Activated T-helper 1 cell treated with anti-CD3 and anti-CD28 coated beads, Interleukin-12 subunit alpha, Interleukin-12 subunit beta, Interleukin-2, Interleukin-4 antibody, amounts not matched to agents 30 ng/mL and 10 ng/mL and 1 ng/mL, durations not matched to agents 14 hours and 24 hours and 36 hours (primary cell): ENCODE data around the gene COX15. TPM values are rescaled to one million over a fixed set of nuclear protein-coding genes. Genes with fewer than 3 reads are reported as not detected.

Experiments used
- DNase-seq: peaks from one replicate; pipeline ENCODE4 v3.0.0; 2021; ENCODE audit warnings: low spot score
- H3K27ac Mint-ChIP-seq: one replicate; pipeline ENCODE4 v1.8.0; 2021; ENCODE audit warnings: mild to moderate bottlenecking, mixed read lengths
- H3K27me3 Mint-ChIP-seq: one replicate; pipeline ENCODE4 v1.8.0; 2022; ENCODE audit warnings: mild to moderate bottlenecking, moderate library complexity, mixed read lengths; ENCODE audit not compliant: insufficient read depth
- H3K36me3 Mint-ChIP-seq: one replicate; pipeline ENCODE4 v1.8.0; 2021; ENCODE audit warnings: low read depth, mixed read lengths
- H3K4me1 Mint-ChIP-seq: one replicate; pipeline ENCODE4 v1.8.0; 2021; ENCODE audit warnings: low read depth, mixed read lengths
- H3K4me3 Mint-ChIP-seq: one replicate; pipeline ENCODE4 v1.8.0; 2021; ENCODE audit warnings: mild to moderate bottlenecking, moderate library complexity, mixed read lengths
- H3K9me3 Mint-ChIP-seq: one replicate; pipeline ENCODE4 v1.8.0; 2021; ENCODE audit warnings: mixed read lengths
- intact Hi-C: fragments of 100-400 bp; cut with micrococcal nuclease; formaldehyde crosslinking; loops from one replicate; pipeline ENCODE4 v1.15.1; 2024
- total RNA-seq: library from RNA; stranded (reverse); gene quantifications from 2 replicates; pipeline ENCODE4 v1.2.3, GENCODE V29; 2022

COX15 gene
- total RNA-seq, 1 donor from 2014 or later: 36.7 TPM

- no peak for DNase-seq
- H3K27me3 Mint-ChIP-seq: no peaks in the 10 kb centered on the region
- peak overlapping the region; percentile 98 for H3K4me3 Mint-ChIP-seq
- peak overlapping the region; percentile 99 for H3K27ac Mint-ChIP-seq
- peaks cover 27% of the 10 kb centered on the region for H3K36me3 Mint-ChIP-seq
- intact Hi-C loops: loop anchor here (1.0 to 10.0 kb wide), 7 partner anchors 72 to 803 kb away; partner anchors contain the start of genes BLOC1S2, DNMBP, ENTPD7 and ERLIN1
- peaks cover 38% of the 10 kb centered on the region for H3K4me1 Mint-ChIP-seq
- H3K9me3 Mint-ChIP-seq: no peaks in the 10 kb centered on the region
Measured at GRCh38 chr10:99731306-99732032, 458 bp downstream of the COX15 start.

DNA sequence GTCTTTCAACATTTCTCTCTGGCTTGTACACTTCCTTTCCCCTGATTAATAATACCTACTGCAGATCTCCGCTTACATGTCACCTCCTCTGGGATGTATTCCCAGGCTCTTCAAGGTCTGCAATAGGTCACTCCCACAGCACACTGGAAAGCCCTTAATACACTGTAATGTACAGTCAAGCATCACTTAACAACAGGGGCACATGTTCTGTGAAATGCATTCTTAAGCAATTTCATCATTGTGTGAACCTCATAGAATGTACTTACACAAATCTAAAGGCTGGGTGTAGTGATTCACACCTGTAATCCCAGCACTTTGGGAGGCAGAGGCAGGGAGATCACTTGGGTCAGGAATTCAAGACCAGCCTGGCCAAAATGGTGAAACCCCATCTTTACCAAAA lies 1.9 kb downstream of the COX15 start:
- Mint-ChIP-seq H3K27ac (no peak overlapping the region), H3K27me3 (no peaks in the 10 kb centered on the region), H3K4me3 (peak overlapping the region; percentile 35), H3K36me3 (peaks cover 27% of the 10 kb centered on the region), H3K9me3 (no peaks in the 10 kb centered on the region), H3K4me1 (peaks cover 31% of the 10 kb centered on the region)
- no peak for DNase-seq
- intact Hi-C loops: loop anchor here (5.0 to 10.0 kb wide), 3 partner anchors 277 to 805 kb away; partner anchors contain the start of genes BLOC1S2, DNMBP and HIF1AN

DNA sequence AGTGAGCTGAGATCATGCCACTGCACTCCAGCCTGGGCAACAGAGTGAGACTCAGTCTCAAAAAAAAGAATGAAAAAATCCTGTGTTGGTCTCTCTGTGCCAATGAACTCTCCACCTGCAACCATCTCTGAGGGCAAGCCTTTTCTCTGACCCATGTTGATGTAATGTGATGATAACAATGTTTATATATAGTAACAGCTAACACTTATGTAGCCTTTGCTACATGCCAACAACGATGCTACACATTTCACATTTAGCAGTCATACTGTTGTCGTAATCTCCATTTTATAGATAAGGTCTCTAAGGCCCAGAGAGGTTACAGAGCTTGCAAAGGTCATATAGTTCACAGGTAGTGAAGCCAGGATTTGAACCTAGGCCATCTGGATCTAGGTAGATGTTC lies 11.5 kb downstream of the COX15 start:
- no peak overlapping the region for H3K27ac Mint-ChIP-seq
- no peaks in the 10 kb centered on the region for H3K9me3 Mint-ChIP-seq
- H3K4me1 Mint-ChIP-seq: peaks cover 9% of the 10 kb centered on the region
- H3K4me3 Mint-ChIP-seq: no peak overlapping the region
- no peak for DNase-seq
- H3K27me3 Mint-ChIP-seq: no peaks in the 10 kb centered on the region
- intact Hi-C loops: no loop called here
- H3K36me3 Mint-ChIP-seq: peaks cover 42% of the 10 kb centered on the region

DNA sequence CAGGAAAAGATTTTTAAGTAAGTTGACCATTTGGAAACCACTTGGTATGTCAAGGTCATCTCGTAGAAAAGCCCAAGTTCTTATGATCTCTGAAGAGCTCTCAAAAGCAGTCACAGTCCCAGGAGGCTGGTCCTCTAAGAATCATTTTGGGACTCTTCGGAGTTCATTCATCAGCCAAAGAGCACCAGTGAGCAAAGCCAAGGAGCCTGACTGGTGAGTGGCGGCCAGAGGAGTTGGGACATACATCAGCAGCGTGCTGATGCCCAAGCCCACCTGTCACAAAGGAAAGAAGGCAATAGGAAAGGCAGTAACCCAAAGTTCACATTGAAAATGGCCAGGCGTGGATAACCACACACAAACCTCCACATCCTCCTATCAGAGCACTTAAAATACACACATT lies 17.5 kb downstream of the COX15 start:
- H3K9me3 Mint-ChIP-seq: no peaks in the 10 kb centered on the region
- peaks cover 25% of the 10 kb centered on the region for H3K36me3 Mint-ChIP-seq
- intact Hi-C loops: no loop called here
- H3K27ac Mint-ChIP-seq: no peak overlapping the region
- no peaks in the 10 kb centered on the region for H3K27me3 Mint-ChIP-seq
- H3K4me3 Mint-ChIP-seq: no peak overlapping the region
- no peak for DNase-seq
- peaks cover 8% of the 10 kb centered on the region for H3K4me1 Mint-ChIP-seq

DNA sequence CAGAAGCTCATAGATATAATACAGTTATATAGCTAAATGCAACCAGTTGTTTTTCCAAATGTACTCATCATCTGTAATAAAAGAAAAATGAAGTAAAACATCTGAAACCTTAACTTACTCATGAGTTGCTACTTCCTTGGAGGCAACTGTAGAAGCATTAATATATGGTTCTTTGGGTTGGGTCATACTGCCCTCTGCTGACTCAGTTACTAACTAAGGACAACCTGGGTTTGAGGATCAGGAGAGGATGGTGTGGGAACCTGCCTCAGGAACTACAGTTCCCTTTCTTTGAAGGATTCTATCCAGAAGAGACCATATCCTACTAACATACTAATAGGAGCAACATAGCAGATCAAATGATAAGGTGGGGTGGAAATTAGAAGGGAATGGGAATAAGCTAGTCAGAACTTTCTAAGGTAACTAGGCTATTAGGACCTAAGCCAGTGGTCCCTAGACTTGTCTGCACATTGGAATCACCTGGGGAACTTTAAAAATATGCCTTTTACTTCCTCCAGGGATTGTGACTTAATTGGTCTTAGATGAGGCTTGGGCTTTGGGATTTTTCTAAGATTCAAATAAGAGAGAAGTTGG lies 20.7 kb downstream of the COX15 start:
- Mint-ChIP-seq H3K9me3 (no peaks in the 10 kb centered on the region), H3K27me3 (no peaks in the 10 kb centered on the region), H3K36me3 (peaks cover 12% of the 10 kb centered on the region), H3K27ac (no peak overlapping the region), H3K4me3 (no peak overlapping the region), H3K4me1 (peaks cover 8% of the 10 kb centered on the region)
- intact Hi-C loops: loop anchor here (1.0 to 2.0 kb wide), 5 partner anchors 90 to 318 kb away; partner anchors contain the start of gene SLC25A28
- DNase-seq: peak; percentile 10

GRCh38 chr10:99709480-99710229 lies 22.3 kb downstream of the COX15 start:
- DNase-seq: no peak
- intact Hi-C loops: loop anchor here (2.0 kb wide), 3 partner anchors 89 to 317 kb away; partner anchors contain the start of gene SLC25A28
- no peak overlapping the region for H3K4me3 Mint-ChIP-seq
- peak overlapping the region; percentile 35 for H3K27ac Mint-ChIP-seq
- peaks cover 8% of the 10 kb centered on the region for H3K4me1 Mint-ChIP-seq
- no peaks in the 10 kb centered on the region for H3K9me3 Mint-ChIP-seq
- no peaks in the 10 kb centered on the region for H3K27me3 Mint-ChIP-seq
- peaks cover 16% of the 10 kb centered on the region for H3K36me3 Mint-ChIP-seq

DNA sequence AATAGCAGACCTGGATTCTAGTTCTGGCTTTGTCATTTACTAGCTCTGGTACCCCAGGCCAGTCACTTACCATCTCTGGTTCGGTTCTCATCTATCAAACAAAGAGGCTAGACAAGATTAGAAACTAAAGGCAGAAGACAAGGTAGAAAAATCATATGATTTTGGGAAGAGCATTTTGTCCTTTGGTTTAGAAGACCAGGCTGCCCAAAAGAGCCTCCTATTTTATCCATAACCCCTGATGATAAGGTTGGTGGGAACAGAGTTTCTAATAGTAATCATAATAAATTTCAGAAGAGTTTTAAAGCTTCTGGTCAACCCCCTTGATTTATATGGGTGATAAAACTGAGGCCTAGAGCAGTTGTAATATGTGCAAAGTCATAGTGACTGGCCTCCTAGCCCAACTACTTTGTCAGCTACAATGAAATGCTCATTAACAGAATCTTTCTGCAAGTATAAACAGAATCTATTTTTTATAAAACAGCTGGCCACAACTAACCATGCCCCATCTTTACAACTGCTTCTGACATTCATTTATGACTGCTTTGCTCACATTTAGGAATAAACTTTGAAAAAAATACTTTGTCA lies 23.4 kb downstream of the COX15 start:
- H3K4me3 Mint-ChIP-seq: no peak overlapping the region
- H3K27me3 Mint-ChIP-seq: no peaks in the 10 kb centered on the region
- H3K27ac Mint-ChIP-seq: no peak overlapping the region
- H3K36me3 Mint-ChIP-seq: peaks cover 23% of the 10 kb centered on the region
- peaks cover 8% of the 10 kb centered on the region for H3K4me1 Mint-ChIP-seq
- intact Hi-C loops: no loop called here
- H3K9me3 Mint-ChIP-seq: no peaks in the 10 kb centered on the region
- no peak for DNase-seq

DNA sequence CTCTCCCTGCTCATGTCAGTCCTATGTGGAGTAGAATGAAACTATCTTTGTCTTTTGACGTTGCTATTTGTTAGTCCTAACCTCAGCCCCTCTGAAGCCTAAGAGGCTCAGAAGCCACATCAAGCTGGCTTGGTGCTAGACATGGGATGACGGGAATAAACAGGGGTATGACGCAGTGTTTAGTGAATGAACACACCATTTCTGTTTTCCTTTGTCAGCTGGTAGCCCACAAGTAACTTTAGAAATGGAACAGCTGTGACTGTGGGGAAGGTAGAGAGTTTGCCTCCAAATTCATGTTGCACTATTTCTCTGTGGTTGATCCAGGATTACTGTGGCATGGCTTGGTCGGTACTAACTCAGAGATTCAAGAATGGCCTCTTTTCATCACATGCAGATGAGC lies 31.3 kb downstream of the COX15 start:
- intact Hi-C loops: no loop called here
- DNase-seq: no peak
- Mint-ChIP-seq H3K27me3 (no peaks in the 10 kb centered on the region), H3K36me3 (peaks cover 44% of the 10 kb centered on the region), H3K4me1 (no peaks in the 10 kb centered on the region), H3K27ac (no peak overlapping the region), H3K4me3 (no peak overlapping the region), H3K9me3 (no peaks in the 10 kb centered on the region)

- no peak overlapping the region for H3K27ac Mint-ChIP-seq
- H3K4me3 Mint-ChIP-seq: no peak overlapping the region
- H3K4me1 Mint-ChIP-seq: no peaks in the 10 kb centered on the region
- DNase-seq: no peak
- no peaks in the 10 kb centered on the region for H3K27me3 Mint-ChIP-seq
- peaks cover 35% of the 10 kb centered on the region for H3K36me3 Mint-ChIP-seq
- intact Hi-C loops: no loop called here
- no peaks in the 10 kb centered on the region for H3K9me3 Mint-ChIP-seq
Measured at GRCh38 chr10:99698504-99699080, 33.3 kb downstream of the COX15 start.

DNA sequence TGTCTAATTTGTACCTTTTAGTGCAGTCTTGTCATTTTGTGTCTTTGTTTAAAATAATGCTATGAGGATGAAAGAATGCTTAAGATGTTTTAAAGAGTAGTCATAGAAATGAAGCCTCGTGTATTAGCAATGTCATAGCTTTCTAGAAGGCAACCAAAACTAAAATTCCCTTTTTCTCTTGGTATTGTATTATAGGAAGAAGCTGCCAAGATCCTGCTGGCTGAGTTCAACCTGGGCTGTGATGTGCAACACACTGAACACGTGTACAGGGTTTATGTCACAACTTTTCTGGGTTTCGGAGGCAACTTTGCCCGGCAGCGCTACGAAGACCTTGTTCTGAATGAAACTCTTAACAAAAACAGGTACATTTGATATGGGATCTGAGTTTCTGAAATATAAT lies 36.2 kb downstream of the COX15 start:
- intact Hi-C loops: no loop called here
- Mint-ChIP-seq H3K4me3 (no peak overlapping the region), H3K4me1 (no peaks in the 10 kb centered on the region), H3K27me3 (no peaks in the 10 kb centered on the region), H3K36me3 (peaks cover 31% of the 10 kb centered on the region), H3K27ac (no peak overlapping the region), H3K9me3 (no peaks in the 10 kb centered on the region)
- no peak for DNase-seq

DNA sequence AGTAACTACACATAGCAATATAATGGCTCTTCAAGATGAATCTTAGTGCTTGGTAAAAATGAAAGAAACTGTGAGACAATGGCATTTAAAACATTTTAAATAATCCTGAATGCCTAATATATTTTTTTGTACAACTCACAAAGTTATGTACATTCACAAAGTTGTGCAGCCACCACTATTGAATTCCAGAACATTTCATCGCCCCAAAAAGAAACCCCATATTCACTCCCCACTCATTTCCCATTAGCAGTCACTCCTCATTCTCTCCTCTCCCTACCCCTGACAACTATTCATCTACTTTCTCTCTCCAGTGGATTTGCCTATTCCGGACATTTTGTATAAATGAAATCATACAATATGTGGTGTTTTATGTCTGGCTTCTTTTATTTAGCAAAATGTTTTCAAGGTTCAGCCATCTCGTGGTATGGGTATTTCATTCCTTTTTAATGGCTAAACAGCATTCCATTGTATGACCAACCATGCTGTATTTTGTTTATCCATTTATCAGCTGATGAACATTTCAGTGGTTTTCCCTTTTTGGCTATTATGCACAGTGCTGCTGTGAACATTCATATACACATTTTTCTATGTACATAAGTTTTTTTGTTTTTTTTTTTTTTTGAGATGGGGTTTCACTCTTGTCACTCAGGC lies 37.9 kb downstream of the COX15 start:
- H3K36me3 Mint-ChIP-seq: peaks cover 26% of the 10 kb centered on the region
- no peaks in the 10 kb centered on the region for H3K27me3 Mint-ChIP-seq
- DNase-seq: no peak
- H3K4me3 Mint-ChIP-seq: no peak overlapping the region
- no peak overlapping the region for H3K27ac Mint-ChIP-seq
- no peaks in the 10 kb centered on the region for H3K4me1 Mint-ChIP-seq
- intact Hi-C loops: no loop called here
- H3K9me3 Mint-ChIP-seq: no peaks in the 10 kb centered on the region

DNA sequence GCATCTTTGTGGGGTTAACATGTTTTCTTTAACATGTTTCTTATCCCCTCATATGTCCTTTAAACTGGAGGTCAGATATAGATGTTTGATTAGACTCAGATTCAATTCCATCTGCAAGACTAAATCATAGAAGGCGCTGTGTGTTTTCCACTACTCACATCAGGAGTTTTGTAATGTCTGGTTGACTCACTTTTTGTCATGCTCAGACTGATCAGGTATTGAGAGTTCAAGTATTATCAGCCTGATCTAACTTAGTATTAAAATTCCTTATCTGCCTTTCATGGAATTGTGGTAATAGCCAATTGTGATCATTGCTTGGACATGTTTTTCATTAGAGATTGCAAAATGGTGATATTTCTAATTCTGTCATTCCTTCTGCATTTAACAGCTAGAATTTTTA lies 42.5 kb downstream of the COX15 start:
- H3K27ac Mint-ChIP-seq: no peak overlapping the region
- DNase-seq: no peak
- no peaks in the 10 kb centered on the region for H3K9me3 Mint-ChIP-seq
- no peak overlapping the region for H3K4me3 Mint-ChIP-seq
- peaks cover 7% of the 10 kb centered on the region for H3K4me1 Mint-ChIP-seq
- H3K36me3 Mint-ChIP-seq: peaks cover 20% of the 10 kb centered on the region
- intact Hi-C loops: no loop called here
- H3K27me3 Mint-ChIP-seq: no peaks in the 10 kb centered on the region
